HPDE6-E6E7 (cell line): ENCODE data around the gene BDNF.

ENCODE experiments used
- DNase-seq: peaks from one replicate; pipeline ENCODE4 v3.0.0; 2011; ENCODE audit warnings: missing footprints; ENCODE audit errors: extremely low spot score

BDNF gene

GRCh38 chr11:27705873-27706820, 5.9 kb upstream of the BDNF start:
- no peak for DNase-seq

- DNase-seq, result no peak
These were observed 3.2 kb upstream of the BDNF start for GRCh38 chr11:27703481-27703880.

- no peak for DNase-seq
These were observed 2.6 kb upstream of the BDNF start for GRCh38 chr11:27702811-27703210.

- DNase-seq, result no peak
These were observed 1.3 kb upstream of the BDNF start for GRCh38 chr11:27701355-27702105.

GRCh38 chr11:27699926-27700350, 317 bp downstream of the BDNF start:
- no peak for DNase-seq

- no peak for DNase-seq
These were observed 871 bp downstream of the BDNF start for GRCh38 chr11:27699242-27699925.

- DNase-seq, result peak; percentile 74
These were observed 1.4 kb downstream of the BDNF start for GRCh38 chr11:27698872-27699241.

GRCh38 chr11:27697679-27698275, 2.5 kb downstream of the BDNF start:
- no peak for DNase-seq

GRCh38 chr11:27696961-27697360, 3.3 kb downstream of the BDNF start:
- DNase-seq, result no peak

- DNase-seq, result no peak
These were observed 4.1 kb downstream of the BDNF start for GRCh38 chr11:27696115-27696514.

GRCh38 chr11:27694992-27695391, 5.3 kb downstream of the BDNF start:
- DNase-seq, result no peak

- no peak for DNase-seq
These were observed 6.9 kb downstream of the BDNF start for GRCh38 chr11:27693398-27693797.

- no peak for DNase-seq
These were observed 7.5 kb downstream of the BDNF start for GRCh38 chr11:27692781-27693180.

GRCh38 chr11:27688076-27688475, 12.2 kb downstream of the BDNF start:
- DNase-seq, result no peak

GRCh38 chr11:27681664-27682063, 18.6 kb downstream of the BDNF start:
- no peak for DNase-seq

- DNase-seq, result no peak
These were observed 20.9 kb downstream of the BDNF start for GRCh38 chr11:27679136-27680015.

GRCh38 chr11:27678242-27678641, 22.0 kb downstream of the BDNF start:
- no peak for DNase-seq

- no peak for DNase-seq
These were observed 23.1 kb downstream of the BDNF start for GRCh38 chr11:27677108-27677507.

- DNase-seq, result peak; percentile 48
These were observed 26.1 kb downstream of the BDNF start for GRCh38 chr11:27673979-27674663.

GRCh38 chr11:27672836-27673464, 27.3 kb downstream of the BDNF start:
- DNase-seq, result peak; percentile 36
